ENCODE measurements around the gene VAC14. TPM values are rescaled to one million over a fixed set of nuclear protein-coding genes. Genes with fewer than 3 reads are reported as not detected.

The VAC14 gene
- polyA plus RNA-seq, 3 donors, result 20.7 to 49.4 (median 31.1) TPM

GRCh38 chr16:70697594-70698170 is 103.3 kb downstream of the VAC14 start:
- Mint-ChIP-seq H3K9me3 (peaks cover 0 to 1% (median 0%) of the 10 kb centered on the region in 7 donors), H3K4me1 (peaks cover 32% of the 10 kb centered on the region), H3K27ac (no peak overlapping the region), H3K36me3 (peaks cover 31 to 57% of the 10 kb centered on the region in 2 donors), H3K27me3 (ENCODE audit: low read depth in 3 of 3) (peaks cover 0 to 1% (median under 1%) of the 10 kb centered on the region in 3 donors), H3K4me3 (no peak overlapping the region)
- peaks cover 15 to 18% of the 10 kb centered on the region in 2 donors for H3K4me1 ChIP-seq (ENCODE audit: control insufficient read depth in 1 of 2, insufficient read depth in 2 of 2, low read length in 2 of 2)
- H3K27me3 ChIP-seq (ENCODE audit: control insufficient read depth in 2 of 2, insufficient read depth in 2 of 2, low read length in 2 of 2), result no peaks in the 10 kb centered on the region
- intact Hi-C loops (cut with micrococcal nuclease), result no loop called here
- H3K27ac ChIP-seq (ENCODE audit: low read depth in 1 of 2, low read length in 2 of 2), result no peak overlapping the region
- H4K20me1 ChIP-seq (ENCODE audit: insufficient read depth, low read length), result peaks cover 6% of the 10 kb centered on the region
- no peaks in the 10 kb centered on the region for H3K9me3 ChIP-seq (replicated peaks in 1 of 2; ENCODE audit: control insufficient read depth in 1 of 2, insufficient read depth in 1 of 2, low read length in 2 of 2)
- H3K79me2 ChIP-seq (ENCODE audit: insufficient read depth, low read length), result no peaks in the 10 kb centered on the region
- H2AFZ ChIP-seq (ENCODE audit: insufficient read depth, low read depth, low read length, poor library complexity, severe bottlenecking), result no peak overlapping the region
- no peak overlapping the region for H3K4me2 ChIP-seq (replicated peaks; ENCODE audit: extremely low read depth, low read length, poor library complexity, severe bottlenecking)
- no peak for DNase-seq
- H3K4me3 ChIP-seq (replicated peaks in 1 of 3; ENCODE audit: low read depth in 2 of 3, low read length in 3 of 3), result no peak overlapping the region
- H3K36me3 ChIP-seq (replicated peaks in 1 of 2; ENCODE audit: control insufficient read depth in 1 of 2, insufficient read depth in 2 of 2, low read length in 2 of 2), result peaks cover 37 to 54% of the 10 kb centered on the region in 2 donors
- H3K9ac ChIP-seq (ENCODE audit: insufficient read depth, low read length, poor library complexity, severe bottlenecking), result no peak overlapping the region
- 73% methylated on average over 10 of the region's 14 CpGs for WGBS (ENCODE audit: insufficient coverage)
- no peak for TF ChIP-seq CTCF (IDR thresholded peaks at IDR 0.05)

- H3K4me1 Mint-ChIP-seq, result peaks cover 31% of the 10 kb centered on the region
- H3K27me3 Mint-ChIP-seq (ENCODE audit: low read depth in 3 of 3), result peaks cover 0 to 1% (median 0%) of the 10 kb centered on the region in 3 donors
- peaks cover 38 to 58% of the 10 kb centered on the region in 2 donors for H3K36me3 ChIP-seq (replicated peaks in 1 of 2; ENCODE audit: control insufficient read depth in 1 of 2, insufficient read depth in 2 of 2, low read length in 2 of 2)
- DNase-seq, result no peak
- H3K9me3 ChIP-seq (replicated peaks in 1 of 2; ENCODE audit: control insufficient read depth in 1 of 2, insufficient read depth in 1 of 2, low read length in 2 of 2), result no peaks in the 10 kb centered on the region
- no peak overlapping the region for H3K27ac ChIP-seq (ENCODE audit: low read depth in 1 of 2, low read length in 2 of 2)
- H3K9me3 Mint-ChIP-seq, result peaks cover 0 to 1% (median 0%) of the 10 kb centered on the region in 7 donors
- H3K79me2 ChIP-seq (ENCODE audit: insufficient read depth, low read length), result no peaks in the 10 kb centered on the region
- peaks cover 15 to 18% of the 10 kb centered on the region in 2 donors for H3K4me1 ChIP-seq (ENCODE audit: control insufficient read depth in 1 of 2, insufficient read depth in 2 of 2, low read length in 2 of 2)
- no peak overlapping the region for H3K4me3 Mint-ChIP-seq
- no peak overlapping the region for H3K9ac ChIP-seq (ENCODE audit: insufficient read depth, low read length, poor library complexity, severe bottlenecking)
- no peaks in the 10 kb centered on the region for H3K27me3 ChIP-seq (ENCODE audit: control insufficient read depth in 2 of 2, insufficient read depth in 2 of 2, low read length in 2 of 2)
- 3% methylated on average over 8 of the region's 19 CpGs for WGBS (ENCODE audit: insufficient coverage)
- intact Hi-C loops (cut with micrococcal nuclease), result no loop called here
- no peak overlapping the region for H3K4me3 ChIP-seq (replicated peaks in 1 of 3; ENCODE audit: low read depth in 2 of 3, low read length in 3 of 3)
- TF ChIP-seq CTCF (IDR thresholded peaks at IDR 0.05), result no peak
- H2AFZ ChIP-seq (ENCODE audit: insufficient read depth, low read depth, low read length, poor library complexity, severe bottlenecking), result no peak overlapping the region
- peaks cover 31 to 58% of the 10 kb centered on the region in 2 donors for H3K36me3 Mint-ChIP-seq
- no peak overlapping the region for H3K4me2 ChIP-seq (replicated peaks; ENCODE audit: extremely low read depth, low read length, poor library complexity, severe bottlenecking)
- peak overlapping the region in 4 of 7 donors; percentile 3 to 55 (median 30) for H3K27ac Mint-ChIP-seq
- peaks cover 6% of the 10 kb centered on the region for H4K20me1 ChIP-seq (ENCODE audit: insufficient read depth, low read length)
These were observed 103.9 kb downstream of the VAC14 start for GRCh38 chr16:70696952-70697593.
